Panc1 (cell line): ENCODE results near the gene POLR3F. TPM values are rescaled to one million over a fixed set of nuclear protein-coding genes. Genes with fewer than 3 reads are reported as not detected.
"Not testable (repeated sequence)": the region's sequence is repeated elsewhere in the genome, so short reads cannot be mapped to it uniquely, and the experiment has no call there.

ENCODE experiments used
- ATAC-seq: fragments of 200-7000 bp; cut with Tn5 transposase; 2 replicates; pipeline ENCODE4 v1.9.1; 2020; ENCODE audit warnings: mild to moderate bottlenecking, moderate library complexity
- BruUV-seq: library from RNA; stranded (reverse); fragments of 400-500 nt; replicated peaks from 2 replicates; lab custom pipeline; 2021; lab: Mats Ljungman, UMichigan
- CTCF ChIA-PET: fragments of 300-600 bp; sonication (Branson Sonifier 250); formaldehyde crosslinking; loops from one replicate; lab custom pipeline; 2022; ENCODE audit warnings: antibody characterized with exemption; lab: Charles Lee
- POLR2A ChIA-PET: fragments of 300-600 bp; sonication (Branson Sonifier 250); formaldehyde crosslinking; loops from one replicate; lab custom pipeline; 2022; ENCODE audit warnings: antibody characterized with exemption; lab: Charles Lee
- DNase-seq: peaks from one replicate; pipeline ENCODE4 v3.0.0-alpha.2; 2010; ENCODE audit warnings: low read depth, low spot score
- H3K27ac ChIP-seq: 2 replicates; pipeline ENCODE4 v1.5.1; 2011; ENCODE audit warnings: mild to moderate bottlenecking, low read length, inconsistent platforms
- H3K27me3 ChIP-seq: fragments of 200-500 bp; sonication (Bioruptor generic); 2 replicates; pipeline ENCODE4 v1.6.0; 2014; ENCODE audit warnings: low read length, inconsistent platforms; ENCODE audit not compliant: control insufficient read depth, insufficient read depth
- H3K36me3 ChIP-seq: fragments of 200-500 bp; sonication (Bioruptor generic); 2 replicates; pipeline ENCODE4 v1.5.1; 2014; ENCODE audit warnings: inconsistent platforms, mild to moderate bottlenecking, low read length, moderate library complexity; ENCODE audit not compliant: control insufficient read depth, insufficient read depth
- H3K4me1 ChIP-seq: 2 replicates; pipeline ENCODE4 v1.5.1; 2011; ENCODE audit warnings: inconsistent platforms, mild to moderate bottlenecking, low read length, moderate library complexity; ENCODE audit not compliant: control insufficient read depth, insufficient read depth
- H3K4me3 ChIP-seq, 2 experiments: 2 replicates each; pipeline ENCODE4 v1.5.1; 2011 to 2012; ENCODE audit warnings: low read depth in 2 of 2, low read length in 2 of 2, mild to moderate bottlenecking in 2 of 2, inconsistent platforms in 1 of 2, moderate library complexity in 1 of 2
- H3K9me3 ChIP-seq: fragments of 200-500 bp; sonication (Bioruptor generic); 2 replicates; pipeline ENCODE4 v1.5.1; 2014; ENCODE audit warnings: low read depth, mild to moderate bottlenecking, inconsistent platforms, low read length, moderate library complexity; ENCODE audit not compliant: control insufficient read depth, insufficient read depth
- POLR2AphosphoS5 ChIP-seq: IDR thresholded peaks from 2 replicates; pipeline ENCODE4 v1.6.1; 2012; ENCODE audit warnings: mild to moderate bottlenecking, low read depth, low read length, moderate library complexity
- SIN3A ChIP-seq: IDR thresholded peaks from 2 replicates; pipeline ENCODE4 v1.6.1; 2012; ENCODE audit warnings: low read depth, mild to moderate bottlenecking, low read length, moderate library complexity, borderline replicate concordance; ENCODE audit not compliant: insufficient read depth
- TCF7L2 ChIP-seq: IDR thresholded peaks from 2 replicates; pipeline ENCODE4 v1.6.1; 2011; ENCODE audit warnings: mild to moderate bottlenecking, low read depth, low read length, inconsistent platforms
- in situ Hi-C: cut with HindIII; loops from 2 replicates; pipeline ENCODE4 v1.10.0; 2016; ENCODE audit warnings: low sequenced_read_pairs, low pct_unique_long_range_greater_than_20kb
- intact Hi-C: fragments of 100-400 bp; cut with micrococcal nuclease; formaldehyde crosslinking; loops from one replicate; pipeline ENCODE4 v1.10.0; 2022; ENCODE audit not compliant: unreplicated experiment
- total RNA-seq: library from RNA; stranded (reverse); gene quantifications from one replicate; pipeline ENCODE4 v1.2.1, GENCODE V29; 2021; ENCODE audit not compliant: unreplicated experiment
- TF ChIP-seq, protein P1 (sequence below): fragments of 450-650 bp; IDR thresholded peaks from 2 replicates; pipeline ENCODE4 v1.5.1; 2017; ENCODE audit warnings: mild to moderate bottlenecking
- TF ChIP-seq, protein P2 (sequence below), 2 experiments: IDR thresholded peaks; 2 replicates each; pipeline ENCODE4 v1.6.1; 2011 to 2012; ENCODE audit warnings: low read depth in 2 of 2, control low read depth in 1 of 2, low read length in 1 of 2, mild to moderate bottlenecking in 1 of 2, moderate library complexity in 1 of 2; ENCODE audit not compliant: insufficient read depth in 1 of 2

Gene POLR3F
- total RNA-seq, 1 experiment from 2014 or later = 11.1 TPM

DNA sequence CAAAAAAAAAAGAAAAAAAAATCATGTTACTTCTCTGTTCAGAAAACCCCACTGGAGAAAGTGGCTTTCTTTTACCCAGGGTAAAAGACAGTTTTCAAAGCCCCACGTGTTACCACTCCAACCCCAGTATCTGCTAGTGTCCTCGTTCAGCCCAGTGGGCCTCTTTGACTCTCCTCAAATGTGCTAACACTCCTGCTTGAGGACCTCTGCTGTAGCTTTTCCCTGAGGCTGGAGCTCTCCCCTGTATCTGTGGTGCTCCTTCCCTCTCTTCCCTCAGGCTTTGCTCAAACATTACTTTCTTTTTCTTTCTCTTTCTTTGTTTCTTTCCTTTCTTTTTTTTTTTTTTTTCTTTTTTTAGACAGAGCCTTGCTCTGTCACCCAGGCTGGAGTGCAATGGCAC is 55.9 kb downstream of the POLR3F start:
- BruUV-seq = no TSS peak
- DNase-seq (no peak), ATAC-seq (no peak)
- in situ Hi-C loops (no loop called here), intact Hi-C loops (no loop called here)
- Histone ChIP-seq H3K4me1 (no peaks in the 10 kb centered on the region), H3K9me3 (no peaks in the 10 kb centered on the region), H3K4me3 (no peak overlapping the region), H3K27ac (no peak overlapping the region), H3K27me3 (no peaks in the 10 kb centered on the region), H3K36me3 (peaks cover 24% of the 10 kb centered on the region)
- CTCF ChIA-PET = interaction anchor here (0.7 kb wide), 1 partner anchor 1414 kb away, joined by 5 read pairs; no protein-coding TSS in a partner anchor
- no peak for TF ChIP-seq SIN3A
- no peak for TF ChIP-seq POLR2AphosphoS5
- no peak for TF ChIP-seq TCF7L2
- TF ChIP-seq, protein P1, sequence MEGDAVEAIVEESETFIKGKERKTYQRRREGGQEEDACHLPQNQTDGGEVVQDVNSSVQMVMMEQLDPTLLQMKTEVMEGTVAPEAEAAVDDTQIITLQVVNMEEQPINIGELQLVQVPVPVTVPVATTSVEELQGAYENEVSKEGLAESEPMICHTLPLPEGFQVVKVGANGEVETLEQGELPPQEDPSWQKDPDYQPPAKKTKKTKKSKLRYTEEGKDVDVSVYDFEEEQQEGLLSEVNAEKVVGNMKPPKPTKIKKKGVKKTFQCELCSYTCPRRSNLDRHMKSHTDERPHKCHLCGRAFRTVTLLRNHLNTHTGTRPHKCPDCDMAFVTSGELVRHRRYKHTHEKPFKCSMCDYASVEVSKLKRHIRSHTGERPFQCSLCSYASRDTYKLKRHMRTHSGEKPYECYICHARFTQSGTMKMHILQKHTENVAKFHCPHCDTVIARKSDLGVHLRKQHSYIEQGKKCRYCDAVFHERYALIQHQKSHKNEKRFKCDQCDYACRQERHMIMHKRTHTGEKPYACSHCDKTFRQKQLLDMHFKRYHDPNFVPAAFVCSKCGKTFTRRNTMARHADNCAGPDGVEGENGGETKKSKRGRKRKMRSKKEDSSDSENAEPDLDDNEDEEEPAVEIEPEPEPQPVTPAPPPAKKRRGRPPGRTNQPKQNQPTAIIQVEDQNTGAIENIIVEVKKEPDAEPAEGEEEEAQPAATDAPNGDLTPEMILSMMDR = no peak
- TF ChIP-seq, protein P2, sequence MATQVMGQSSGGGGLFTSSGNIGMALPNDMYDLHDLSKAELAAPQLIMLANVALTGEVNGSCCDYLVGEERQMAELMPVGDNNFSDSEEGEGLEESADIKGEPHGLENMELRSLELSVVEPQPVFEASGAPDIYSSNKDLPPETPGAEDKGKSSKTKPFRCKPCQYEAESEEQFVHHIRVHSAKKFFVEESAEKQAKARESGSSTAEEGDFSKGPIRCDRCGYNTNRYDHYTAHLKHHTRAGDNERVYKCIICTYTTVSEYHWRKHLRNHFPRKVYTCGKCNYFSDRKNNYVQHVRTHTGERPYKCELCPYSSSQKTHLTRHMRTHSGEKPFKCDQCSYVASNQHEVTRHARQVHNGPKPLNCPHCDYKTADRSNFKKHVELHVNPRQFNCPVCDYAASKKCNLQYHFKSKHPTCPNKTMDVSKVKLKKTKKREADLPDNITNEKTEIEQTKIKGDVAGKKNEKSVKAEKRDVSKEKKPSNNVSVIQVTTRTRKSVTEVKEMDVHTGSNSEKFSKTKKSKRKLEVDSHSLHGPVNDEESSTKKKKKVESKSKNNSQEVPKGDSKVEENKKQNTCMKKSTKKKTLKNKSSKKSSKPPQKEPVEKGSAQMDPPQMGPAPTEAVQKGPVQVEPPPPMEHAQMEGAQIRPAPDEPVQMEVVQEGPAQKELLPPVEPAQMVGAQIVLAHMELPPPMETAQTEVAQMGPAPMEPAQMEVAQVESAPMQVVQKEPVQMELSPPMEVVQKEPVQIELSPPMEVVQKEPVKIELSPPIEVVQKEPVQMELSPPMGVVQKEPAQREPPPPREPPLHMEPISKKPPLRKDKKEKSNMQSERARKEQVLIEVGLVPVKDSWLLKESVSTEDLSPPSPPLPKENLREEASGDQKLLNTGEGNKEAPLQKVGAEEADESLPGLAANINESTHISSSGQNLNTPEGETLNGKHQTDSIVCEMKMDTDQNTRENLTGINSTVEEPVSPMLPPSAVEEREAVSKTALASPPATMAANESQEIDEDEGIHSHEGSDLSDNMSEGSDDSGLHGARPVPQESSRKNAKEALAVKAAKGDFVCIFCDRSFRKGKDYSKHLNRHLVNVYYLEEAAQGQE (IDR thresholded peaks at IDR 0.05; ENCODE audit: insufficient read depth in 1 of 2, low read depth in 2 of 2, low read length in 1 of 2) = no peak
- POLR2A ChIA-PET = no interaction called here

DNA sequence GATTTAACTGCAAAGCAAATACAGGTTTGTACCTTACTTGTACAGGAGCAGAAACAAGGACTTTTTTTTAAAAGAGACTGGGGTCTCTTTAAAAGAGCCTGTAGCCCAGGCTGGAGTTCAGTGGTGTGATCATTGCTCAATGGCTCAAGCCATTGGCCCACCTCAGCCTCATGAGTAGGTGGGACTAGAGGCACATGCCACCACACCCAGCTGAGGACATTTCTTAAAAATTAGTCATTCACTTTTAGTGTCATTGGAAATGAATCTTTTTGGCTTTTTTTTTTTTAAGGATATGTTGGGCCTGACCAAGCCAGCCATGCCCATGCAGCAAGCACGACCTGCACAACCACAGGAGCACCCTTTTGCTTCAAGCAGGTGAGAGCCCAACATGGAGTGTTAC is 57.5 kb downstream of the POLR3F start:
- POLR2A ChIA-PET = interaction anchor here (0.6 kb wide), 1 partner anchor 10 kb away, joined by 4 read pairs; no protein-coding TSS in a partner anchor
- no peak for DNase-seq
- TF ChIP-seq SIN3A = no peak
- no peak for TF ChIP-seq POLR2AphosphoS5
- CTCF ChIA-PET = no interaction called here
- ATAC-seq = no peak
- no TSS peak for BruUV-seq
- H3K9me3 ChIP-seq = no peaks in the 10 kb centered on the region
- H3K27me3 ChIP-seq = no peaks in the 10 kb centered on the region
- intact Hi-C loops = no loop called here
- in situ Hi-C loops = no loop called here
- H3K4me1 ChIP-seq = no peaks in the 10 kb centered on the region
- no peak overlapping the region for H3K27ac ChIP-seq
- H3K36me3 ChIP-seq = peaks cover 32% of the 10 kb centered on the region
- H3K4me3 ChIP-seq = no peak overlapping the region

DNA sequence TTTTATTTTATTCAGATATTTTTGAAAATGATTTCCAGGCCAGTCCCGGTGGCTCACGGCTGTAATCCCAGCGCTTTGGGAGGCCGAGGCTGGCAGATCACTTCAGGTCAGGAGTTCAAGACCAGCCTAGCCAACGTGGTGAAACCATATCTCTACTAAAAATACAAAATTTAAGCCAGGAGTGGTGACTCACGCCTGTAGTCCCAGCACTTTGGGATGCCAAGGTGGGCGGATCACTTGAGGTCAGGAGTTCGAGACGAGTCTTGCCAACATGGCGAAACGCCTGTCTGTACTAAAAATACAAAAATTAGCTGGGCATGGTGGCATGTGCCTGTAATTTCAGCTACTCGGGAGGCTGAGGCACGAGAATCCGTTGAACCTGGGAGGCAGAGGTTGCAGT is 59.6 kb downstream of the POLR3F start:
- H3K27me3 ChIP-seq, BruUV-seq, intact Hi-C loops, H3K9me3 ChIP-seq, ATAC-seq, H3K4me1 ChIP-seq, H3K27ac ChIP-seq, POLR2A ChIA-PET, H3K4me3 ChIP-seq, in situ Hi-C loops, CTCF ChIA-PET, DNase-seq: not testable (repeated sequence)
- H3K36me3 ChIP-seq = peaks cover 35% of the 10 kb centered on the region
